ENCODE measurements around the gene HK3.

HK3 gene

GRCh38 chr5:176850371-176851245, 48.5 kb downstream of the HK3 start:
- Histone ChIP-seq H3K36me3 (no peaks in the 10 kb centered on the region), H3K4me3 (ENCODE audit: low read depth, low read length) (no peak overlapping the region), H3K27me3 (ENCODE audit: insufficient read depth, low read depth, severe bottlenecking) (no peaks in the 10 kb centered on the region), H3K9me3 (ENCODE audit: severe bottlenecking) (no peaks in the 10 kb centered on the region), H3K27ac (no peak overlapping the region)
- DNase-seq = no peak
- TF ChIP-seq CTCF (IDR thresholded peaks at IDR 0.05; ENCODE audit: low read depth, low read length) = no peak

DNA sequence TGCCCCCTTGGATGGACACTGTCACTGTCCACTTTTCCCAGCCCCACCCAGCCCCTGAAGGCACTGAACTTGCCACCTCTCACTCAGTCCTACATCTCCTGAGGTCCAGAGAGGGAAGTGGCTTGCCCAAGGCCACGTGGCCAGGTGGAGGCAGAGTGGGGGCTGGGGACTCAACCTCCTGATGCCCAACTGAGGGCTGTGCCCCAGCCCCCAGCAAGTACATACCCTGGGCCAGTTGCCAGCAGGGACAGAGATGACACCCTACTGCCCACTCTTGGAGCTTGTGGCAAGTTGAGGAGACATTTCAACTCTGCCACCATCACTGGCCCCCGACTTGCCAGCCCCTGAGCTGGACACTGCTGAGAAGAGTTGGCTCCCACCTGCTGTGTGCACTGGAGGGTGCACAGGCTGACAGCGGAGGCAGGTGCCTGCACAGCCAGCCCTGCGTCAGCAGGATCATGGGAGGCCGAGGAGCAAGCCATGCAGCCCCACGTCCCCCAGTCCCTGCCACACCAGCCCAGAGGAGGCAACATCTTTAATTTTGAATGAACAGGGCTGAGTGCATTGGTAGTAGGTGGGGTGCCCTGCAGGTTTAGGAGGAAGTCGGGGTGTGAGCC, 49.4 kb downstream of the HK3 start:
- no peaks in the 10 kb centered on the region for H3K36me3 ChIP-seq
- no peak for TF ChIP-seq CTCF (IDR thresholded peaks at IDR 0.05; ENCODE audit: low read depth, low read length)
- H3K4me3 ChIP-seq (ENCODE audit: low read depth, low read length) = no peak overlapping the region
- H3K27ac ChIP-seq = no peak overlapping the region
- H3K27me3 ChIP-seq (ENCODE audit: insufficient read depth, low read depth, severe bottlenecking) = no peaks in the 10 kb centered on the region
- H3K9me3 ChIP-seq (ENCODE audit: severe bottlenecking) = no peaks in the 10 kb centered on the region
- no peak for DNase-seq

DNA sequence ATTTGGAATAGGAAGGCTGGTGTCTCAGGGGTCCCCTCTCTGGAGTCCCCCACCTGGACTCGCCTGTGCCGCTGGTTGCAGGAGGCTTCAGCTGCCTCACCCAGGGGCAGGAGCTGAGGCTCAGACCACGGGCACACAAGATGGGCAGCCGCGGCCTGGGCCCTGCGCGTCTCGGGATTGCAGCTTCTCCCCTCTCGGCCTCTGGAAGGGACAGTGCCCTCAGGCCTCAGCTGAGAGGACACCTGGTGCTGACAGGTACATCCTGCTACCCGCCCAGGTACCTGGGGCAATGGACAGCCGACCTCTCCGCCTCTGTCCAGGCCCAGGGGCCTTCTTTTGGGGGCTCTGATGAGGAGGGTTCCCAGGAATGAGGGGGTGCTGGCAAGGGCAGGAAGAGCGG, 50.5 kb downstream of the HK3 start:
- no peaks in the 10 kb centered on the region for H3K36me3 ChIP-seq
- no peak for DNase-seq
- no peak overlapping the region for H3K27ac ChIP-seq
- H3K4me3 ChIP-seq (ENCODE audit: low read depth, low read length) = no peak overlapping the region
- no peaks in the 10 kb centered on the region for H3K9me3 ChIP-seq (ENCODE audit: severe bottlenecking)
- H3K27me3 ChIP-seq (ENCODE audit: insufficient read depth, low read depth, severe bottlenecking) = no peaks in the 10 kb centered on the region
- no peak for TF ChIP-seq CTCF (IDR thresholded peaks at IDR 0.05; ENCODE audit: low read depth, low read length)

DNA sequence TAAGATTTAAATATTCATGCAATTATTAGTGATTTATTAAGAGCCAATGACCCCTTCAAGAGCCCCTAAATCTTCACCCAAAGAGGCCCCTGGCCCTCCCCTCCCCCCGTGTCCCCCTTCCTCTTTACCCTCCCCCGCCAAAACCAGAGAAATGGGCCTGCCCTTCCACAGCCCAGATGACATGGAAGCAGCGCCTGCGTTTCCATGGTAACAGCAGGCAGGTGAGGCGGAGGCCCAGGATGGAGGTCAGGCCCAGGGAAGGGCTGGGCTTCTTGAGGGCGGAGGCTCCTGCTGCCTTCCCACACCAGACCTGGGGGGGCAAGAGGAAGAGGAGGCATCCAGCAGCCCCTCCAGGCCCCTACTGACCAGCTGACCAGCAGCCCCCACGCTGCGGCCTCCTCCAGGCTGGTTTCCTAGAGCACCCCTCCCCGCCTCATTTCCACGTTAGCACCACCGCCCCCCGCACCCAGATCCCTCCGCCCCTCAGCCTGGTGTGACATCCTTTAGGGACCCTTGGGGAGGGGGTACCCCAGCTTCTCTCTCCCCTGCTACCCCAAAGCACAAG, 51.3 kb downstream of the HK3 start:
- DNase-seq = no peak
- no peaks in the 10 kb centered on the region for H3K27me3 ChIP-seq (ENCODE audit: insufficient read depth, low read depth, severe bottlenecking)
- no peak overlapping the region for H3K27ac ChIP-seq
- no peaks in the 10 kb centered on the region for H3K36me3 ChIP-seq
- H3K9me3 ChIP-seq (ENCODE audit: severe bottlenecking) = no peaks in the 10 kb centered on the region
- no peak for TF ChIP-seq CTCF (IDR thresholded peaks at IDR 0.05; ENCODE audit: low read depth, low read length)
- H3K4me3 ChIP-seq (ENCODE audit: low read depth, low read length) = no peak overlapping the region

- no peak overlapping the region for H3K4me3 ChIP-seq (ENCODE audit: low read depth, low read length)
- TF ChIP-seq CTCF (IDR thresholded peaks at IDR 0.05; ENCODE audit: low read depth, low read length) = no peak
- no peak overlapping the region for H3K27ac ChIP-seq
- no peaks in the 10 kb centered on the region for H3K27me3 ChIP-seq (ENCODE audit: insufficient read depth, low read depth, severe bottlenecking)
- DNase-seq = no peak
- H3K36me3 ChIP-seq = no peaks in the 10 kb centered on the region
- no peaks in the 10 kb centered on the region for H3K9me3 ChIP-seq (ENCODE audit: severe bottlenecking)
These were observed 52.0 kb downstream of the HK3 start for GRCh38 chr5:176847148-176847547.

Data from WERI-Rb-1 (cell line).